ENCODE data around the gene DNAH7.

DNA sequence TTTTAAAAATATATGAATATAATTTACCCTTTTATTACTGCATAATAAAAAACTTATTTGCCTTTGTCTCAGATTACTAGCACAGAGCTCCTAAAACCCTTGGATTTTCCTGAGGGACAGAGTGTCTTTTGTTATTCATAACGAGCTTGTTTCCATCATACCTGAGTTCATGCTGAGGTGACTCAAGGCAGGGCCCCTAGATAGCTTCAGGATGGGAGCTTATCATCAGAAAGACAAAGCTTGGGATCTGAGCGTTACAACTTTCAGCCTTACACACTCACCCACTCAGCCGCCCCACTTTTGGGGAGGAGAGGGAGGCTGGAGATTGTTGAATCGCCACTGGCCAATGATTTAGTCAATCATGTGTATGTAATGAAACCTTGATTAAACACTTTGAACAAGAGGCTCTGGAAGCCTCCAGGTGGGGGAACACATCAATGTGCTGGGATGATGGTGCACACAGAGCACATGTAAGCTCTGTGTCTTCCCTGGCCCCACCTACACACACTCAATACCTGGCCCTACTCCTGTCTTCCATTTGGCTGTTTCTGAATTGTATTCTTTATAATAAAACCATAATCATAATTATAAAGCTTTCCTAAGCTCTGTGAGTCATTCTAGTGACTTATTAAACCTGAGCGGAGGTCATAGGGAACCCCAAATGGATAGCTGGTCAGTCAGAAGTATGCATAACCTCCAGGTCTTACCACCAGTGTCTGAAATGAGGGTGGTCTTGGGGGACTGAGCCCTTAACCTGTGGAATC lies 28.5 kb upstream of the DNAH7 start:
- TF ChIP-seq, protein P1, sequence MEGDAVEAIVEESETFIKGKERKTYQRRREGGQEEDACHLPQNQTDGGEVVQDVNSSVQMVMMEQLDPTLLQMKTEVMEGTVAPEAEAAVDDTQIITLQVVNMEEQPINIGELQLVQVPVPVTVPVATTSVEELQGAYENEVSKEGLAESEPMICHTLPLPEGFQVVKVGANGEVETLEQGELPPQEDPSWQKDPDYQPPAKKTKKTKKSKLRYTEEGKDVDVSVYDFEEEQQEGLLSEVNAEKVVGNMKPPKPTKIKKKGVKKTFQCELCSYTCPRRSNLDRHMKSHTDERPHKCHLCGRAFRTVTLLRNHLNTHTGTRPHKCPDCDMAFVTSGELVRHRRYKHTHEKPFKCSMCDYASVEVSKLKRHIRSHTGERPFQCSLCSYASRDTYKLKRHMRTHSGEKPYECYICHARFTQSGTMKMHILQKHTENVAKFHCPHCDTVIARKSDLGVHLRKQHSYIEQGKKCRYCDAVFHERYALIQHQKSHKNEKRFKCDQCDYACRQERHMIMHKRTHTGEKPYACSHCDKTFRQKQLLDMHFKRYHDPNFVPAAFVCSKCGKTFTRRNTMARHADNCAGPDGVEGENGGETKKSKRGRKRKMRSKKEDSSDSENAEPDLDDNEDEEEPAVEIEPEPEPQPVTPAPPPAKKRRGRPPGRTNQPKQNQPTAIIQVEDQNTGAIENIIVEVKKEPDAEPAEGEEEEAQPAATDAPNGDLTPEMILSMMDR (IDR thresholded peaks at IDR 0.05) = no peak
- TF ChIP-seq POLR2A (IDR thresholded peaks at IDR 0.05) = no peak

All from adrenal gland (tissue), 5 donors.